SK-N-MC (cell line): Measurements from ENCODE around the gene PYURF.
"Not testable (repeated sequence)": the region's sequence is repeated elsewhere in the genome, so short reads cannot be mapped to it uniquely, and the experiment has no call there.

ENCODE experiments used
- DNase-seq: peaks from one replicate; pipeline ENCODE4 v3.0.0-alpha.2; 2011; ENCODE audit warnings: low read depth, low spot score
- H3K27ac ChIP-seq: fragments of 200-600 bp; sonication (generic); 2 replicates; pipeline ENCODE4 v1.5.1; 2016; ENCODE audit warnings: mixed run types
- H3K36me3 ChIP-seq: fragments of 200-600 bp; sonication (generic); 2 replicates; pipeline ENCODE4 v1.6.1; 2017; ENCODE audit warnings: antibody characterized with exemption, low read length, mixed read lengths; ENCODE audit not compliant: insufficient read depth
- H3K4me3 ChIP-seq: fragments of 200-600 bp; sonication (generic); 2 replicates; pipeline ENCODE4 v1.5.1; 2016
- H3K9ac ChIP-seq: fragments of 200-600 bp; sonication (generic); 2 replicates; pipeline ENCODE4 v1.8.0; 2017; ENCODE audit warnings: mixed run types, mixed read lengths; ENCODE audit not compliant: insufficient read length
- H3K9me3 ChIP-seq: fragments of 200-600 bp; sonication (generic); 2 replicates; pipeline ENCODE4 v1.6.1; 2017; ENCODE audit warnings: low read depth, mild to moderate bottlenecking, antibody characterized with exemption, low read length, moderate library complexity, mixed read lengths
- EZH2 ChIP-seq: fragments of 200-600 bp; sonication (generic); IDR thresholded peaks from one replicate; pipeline ENCODE4 v1.6.1; 2017; ENCODE audit warnings: antibody characterized with exemption
- FOXP2 ChIP-seq: optimal IDR thresholded peaks from 2 replicates; pipeline ENCODE3; 2011; ENCODE audit warnings: mild to moderate bottlenecking, moderate library complexity; ENCODE audit not compliant: insufficient read depth; ENCODE audit errors: extremely low read length, control extremely low read depth
- POLR2AphosphoS5 ChIP-seq: IDR thresholded peaks from 2 replicates; pipeline ENCODE4 v1.6.1; 2012; ENCODE audit warnings: mild to moderate bottlenecking, low read depth, low read length, borderline replicate concordance

PYURF gene

GRCh38 chr4:88523325-88524129 is at the start of gene PYURF:
Gene PYURF (minus strand): TSS chr4:88523776. CDS start chr4:88523700, 76 bp downstream.
- DNase-seq: no peak
- Histone ChIP-seq H3K36me3 (peaks cover 21% of the 10 kb centered on the region), H3K9ac (peak within 1 kb of the TSS; percentile 85), H3K4me3 (peak within 1 kb of the TSS; percentile 94), H3K27ac (no peak within 1 kb of the TSS), H3K9me3 (no peaks in the 10 kb centered on the region)
- TF ChIP-seq POLR2AphosphoS5: peak; percentile 95
- TF ChIP-seq FOXP2: no peak

- H3K36me3 ChIP-seq: no peaks in the 10 kb centered on the region
- TF ChIP-seq POLR2AphosphoS5 (no peak), FOXP2 (no peak), EZH2 (no peak)
- H3K27ac ChIP-seq: no peak overlapping the region
- H3K9me3 ChIP-seq: no peaks in the 10 kb centered on the region
- DNase-seq: no peak
- H3K4me3 ChIP-seq: no peak overlapping the region
- no peak overlapping the region for H3K9ac ChIP-seq
Measured at GRCh38 chr4:88570001-88570400, 46.4 kb upstream of the PYURF start.

GRCh38 chr4:88567591-88567990 is 44.0 kb upstream of the PYURF start:
- Histone ChIP-seq H3K9ac (no peak overlapping the region), H3K4me3 (no peak overlapping the region), H3K27ac (no peak overlapping the region), H3K9me3 (no peaks in the 10 kb centered on the region), H3K36me3 (no peaks in the 10 kb centered on the region)
- no peak for DNase-seq
- TF ChIP-seq POLR2AphosphoS5 (no peak), EZH2 (no peak)

- H3K9me3 ChIP-seq: no peaks in the 10 kb centered on the region
- no peak overlapping the region for H3K4me3 ChIP-seq
- H3K36me3 ChIP-seq: no peaks in the 10 kb centered on the region
- no peak overlapping the region for H3K9ac ChIP-seq
- TF ChIP-seq EZH2: no peak
- no peak for TF ChIP-seq POLR2AphosphoS5
- no peak for TF ChIP-seq FOXP2
- no peak overlapping the region for H3K27ac ChIP-seq
- DNase-seq: no peak
Measured at GRCh38 chr4:88549815-88550214, 26.2 kb upstream of the PYURF start.

- not testable (repeated sequence) for H3K9me3 ChIP-seq, DNase-seq, H3K9ac ChIP-seq, H3K27ac ChIP-seq, H3K4me3 ChIP-seq, H3K36me3 ChIP-seq
Measured at GRCh38 chr4:88539322-88540068, 15.9 kb upstream of the PYURF start.

- H3K9ac ChIP-seq: no peak overlapping the region
- no peak overlapping the region for H3K4me3 ChIP-seq
- TF ChIP-seq POLR2AphosphoS5 (no peak), EZH2 (no peak)
- DNase-seq: no peak
- no peaks in the 10 kb centered on the region for H3K36me3 ChIP-seq
- no peak overlapping the region for H3K27ac ChIP-seq
- H3K9me3 ChIP-seq: no peaks in the 10 kb centered on the region
Measured at GRCh38 chr4:88537709-88538108, 14.1 kb upstream of the PYURF start.

- H3K9me3 ChIP-seq: no peaks in the 10 kb centered on the region
- H3K27ac ChIP-seq: no peak overlapping the region
- H3K4me3 ChIP-seq: no peak overlapping the region
- TF ChIP-seq EZH2 (no peak), FOXP2 (no peak), POLR2AphosphoS5 (no peak)
- H3K9ac ChIP-seq: no peak overlapping the region
- no peak for DNase-seq
- no peaks in the 10 kb centered on the region for H3K36me3 ChIP-seq
Measured at GRCh38 chr4:88535090-88535755, 11.6 kb upstream of the PYURF start.

- DNase-seq: no peak
- Histone ChIP-seq H3K27ac (no peak overlapping the region), H3K9me3 (no peaks in the 10 kb centered on the region), H3K9ac (no peak overlapping the region), H3K36me3 (no peaks in the 10 kb centered on the region), H3K4me3 (no peak overlapping the region)
- no peak for TF ChIP-seq EZH2
- TF ChIP-seq FOXP2: no peak
- no peak for TF ChIP-seq POLR2AphosphoS5
Measured at GRCh38 chr4:88533937-88534750, 10.6 kb upstream of the PYURF start.
